Kidney epithelial cell (primary cell): ENCODE results near the gene AHNAK2. TPM values are rescaled to one million over a fixed set of nuclear protein-coding genes. Genes with fewer than 3 reads are reported as not detected.
A peak's percentile ranks its signal among the peaks of the same experiment; 100 is the strongest.

ENCODE experiments used
- DNase-seq: peaks from one replicate; pipeline ENCODE4 v3.0.0-alpha.2; 2010; ENCODE audit warnings: low read depth
- H3K27me3 ChIP-seq: 2 replicates; pipeline ENCODE4 v1.6.0; 2011; ENCODE audit warnings: low read length; ENCODE audit not compliant: control insufficient read depth, insufficient read depth
- H3K36me3 ChIP-seq: 2 replicates; pipeline ENCODE4 v1.5.1; 2011; ENCODE audit warnings: low read length; ENCODE audit not compliant: control insufficient read depth, insufficient read depth
- H3K4me3 ChIP-seq: 2 replicates; pipeline ENCODE4 v1.5.1; 2011; ENCODE audit warnings: low read depth, mild to moderate bottlenecking, control low read depth, low read length
- total RNA-seq: library from RNA; depleted of rRNA; stranded (reverse); fragments of >200 nt; gene quantifications from 2 replicates; pipeline ENCODE4 v1.2.3, GENCODE V29; 2015
- TF ChIP-seq, protein P1 (sequence below): IDR thresholded peaks from 2 replicates; pipeline ENCODE4 v1.5.1; 2011; ENCODE audit warnings: mild to moderate bottlenecking, moderate library complexity, low read length, control low read depth, inconsistent platforms; ENCODE audit not compliant: insufficient read depth, poor library complexity, severe bottlenecking

The AHNAK2 gene
- total RNA-seq, 1 donor from 2014 or later, result 121 TPM

DNA sequence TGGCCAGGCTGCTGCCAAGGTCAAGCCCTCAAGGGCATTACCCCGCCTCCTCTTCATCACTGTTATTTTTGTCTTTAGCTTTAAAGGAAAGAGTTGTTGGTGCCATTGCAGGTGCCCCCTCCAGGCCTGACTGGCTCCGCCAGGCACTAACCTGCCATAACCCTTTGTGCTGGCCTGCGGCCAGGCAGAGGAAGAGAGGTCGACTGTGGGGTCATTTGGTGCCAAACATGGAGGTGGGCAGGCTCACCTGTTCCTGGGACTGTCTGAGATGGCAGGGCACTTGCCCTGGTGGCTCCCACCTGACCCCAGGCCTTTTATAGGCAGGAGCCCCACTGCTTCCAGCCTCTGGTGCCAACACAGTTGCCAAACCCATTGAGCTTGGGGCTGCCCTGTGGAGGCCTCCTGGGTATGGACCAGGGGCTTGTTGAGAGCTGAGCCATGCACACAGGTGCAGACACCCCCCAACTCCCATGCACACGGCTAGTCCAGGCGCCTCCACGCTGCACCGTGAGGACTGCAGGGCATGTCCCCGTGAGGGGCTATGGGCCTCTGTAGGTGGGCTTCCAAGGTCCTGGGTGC, 82.9 kb downstream of the AHNAK2 start:
- TF ChIP-seq, protein P1, sequence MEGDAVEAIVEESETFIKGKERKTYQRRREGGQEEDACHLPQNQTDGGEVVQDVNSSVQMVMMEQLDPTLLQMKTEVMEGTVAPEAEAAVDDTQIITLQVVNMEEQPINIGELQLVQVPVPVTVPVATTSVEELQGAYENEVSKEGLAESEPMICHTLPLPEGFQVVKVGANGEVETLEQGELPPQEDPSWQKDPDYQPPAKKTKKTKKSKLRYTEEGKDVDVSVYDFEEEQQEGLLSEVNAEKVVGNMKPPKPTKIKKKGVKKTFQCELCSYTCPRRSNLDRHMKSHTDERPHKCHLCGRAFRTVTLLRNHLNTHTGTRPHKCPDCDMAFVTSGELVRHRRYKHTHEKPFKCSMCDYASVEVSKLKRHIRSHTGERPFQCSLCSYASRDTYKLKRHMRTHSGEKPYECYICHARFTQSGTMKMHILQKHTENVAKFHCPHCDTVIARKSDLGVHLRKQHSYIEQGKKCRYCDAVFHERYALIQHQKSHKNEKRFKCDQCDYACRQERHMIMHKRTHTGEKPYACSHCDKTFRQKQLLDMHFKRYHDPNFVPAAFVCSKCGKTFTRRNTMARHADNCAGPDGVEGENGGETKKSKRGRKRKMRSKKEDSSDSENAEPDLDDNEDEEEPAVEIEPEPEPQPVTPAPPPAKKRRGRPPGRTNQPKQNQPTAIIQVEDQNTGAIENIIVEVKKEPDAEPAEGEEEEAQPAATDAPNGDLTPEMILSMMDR, result no peak
- H3K4me3 ChIP-seq, result no peak overlapping the region
- H3K27me3 ChIP-seq, result peaks cover 4% of the 10 kb centered on the region
- DNase-seq, result no peak
- no peaks in the 10 kb centered on the region for H3K36me3 ChIP-seq

DNA sequence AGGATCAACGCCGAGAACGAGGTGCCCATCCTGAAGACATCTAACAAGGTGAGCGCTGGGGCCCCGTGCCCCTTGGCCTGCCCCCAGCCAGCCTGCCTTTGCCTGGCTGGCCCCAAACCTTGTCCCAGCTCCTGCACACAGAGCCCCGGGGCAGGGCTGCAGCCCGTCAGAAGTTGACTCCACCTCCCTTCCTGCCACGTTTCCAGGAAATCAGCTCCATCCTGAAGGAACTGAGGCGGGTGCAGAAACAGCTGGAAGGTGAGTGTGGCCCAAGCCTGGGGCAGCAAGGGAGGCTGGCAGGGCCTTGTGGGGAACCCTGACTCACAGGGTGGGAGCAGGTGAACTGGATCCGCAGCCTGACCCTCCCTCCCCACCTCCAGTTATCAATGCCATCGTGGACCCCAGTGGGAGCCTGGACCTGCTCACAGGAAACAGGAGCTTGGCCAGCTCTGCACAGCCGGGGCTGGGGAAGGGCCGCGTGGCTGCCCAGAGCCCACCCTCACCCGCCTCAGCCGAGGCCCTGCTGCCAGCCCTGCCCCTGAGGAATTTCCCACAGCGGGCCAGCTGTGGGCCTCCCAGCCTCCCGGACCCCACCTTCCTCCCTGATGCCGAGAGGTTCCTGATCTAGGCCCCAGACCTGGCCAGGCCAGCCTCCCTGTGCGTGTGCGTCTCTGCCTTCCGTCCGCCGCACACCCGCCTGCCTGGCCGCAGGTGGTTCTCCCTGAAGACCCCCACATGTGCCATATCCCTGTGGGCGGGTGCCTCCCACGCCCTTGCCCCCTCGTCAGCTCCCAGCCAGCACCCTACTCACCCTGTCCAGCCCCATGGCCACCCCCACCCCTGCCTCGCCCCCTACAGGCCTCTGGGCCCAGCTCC, 83.6 kb downstream of the AHNAK2 start:
- peaks cover 4% of the 10 kb centered on the region for H3K27me3 ChIP-seq
- no peaks in the 10 kb centered on the region for H3K36me3 ChIP-seq
- no peak for DNase-seq
- TF ChIP-seq, protein P1, result peak; percentile 11
- no peak overlapping the region for H3K4me3 ChIP-seq

DNA sequence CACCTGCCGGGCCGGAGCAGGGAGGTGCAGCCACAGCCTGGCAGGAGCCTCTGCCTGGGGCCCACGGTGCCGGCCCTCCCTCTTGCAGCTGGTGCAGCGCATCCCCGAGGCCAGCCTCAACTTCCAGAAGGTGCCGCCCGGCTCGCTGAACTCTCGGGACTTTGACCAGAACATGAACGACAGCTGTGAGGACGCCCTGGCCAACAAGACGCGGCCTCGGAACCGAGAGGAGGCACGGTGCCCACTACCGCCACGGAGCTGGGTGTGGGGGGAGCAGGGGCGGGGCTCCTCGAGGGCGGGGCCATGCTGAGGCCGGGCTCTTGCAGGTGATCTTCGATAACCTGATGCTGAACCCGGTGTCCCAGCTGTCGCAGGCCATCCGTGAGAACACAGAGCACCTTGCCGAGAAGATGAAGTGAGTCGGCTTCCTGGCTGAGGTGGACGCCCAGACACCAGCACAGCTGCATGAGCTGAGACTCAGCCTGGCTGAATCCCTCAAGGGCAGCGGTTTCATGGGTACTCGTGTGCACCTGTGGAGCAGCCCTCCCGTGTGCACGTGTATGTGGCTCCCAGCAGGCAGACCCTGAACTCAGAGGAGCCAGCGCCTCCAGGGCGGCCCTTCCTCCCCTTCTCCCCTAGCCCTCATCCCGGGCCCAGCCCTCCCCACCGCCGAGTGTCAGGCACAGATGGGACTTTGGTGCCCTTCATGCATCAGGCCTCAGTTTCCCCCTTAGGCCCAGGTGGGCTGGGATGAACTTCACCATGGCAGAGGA, 84.6 kb downstream of the AHNAK2 start:
- H3K4me3 ChIP-seq, result no peak overlapping the region
- TF ChIP-seq, protein P1, result no peak
- peaks cover 1% of the 10 kb centered on the region for H3K36me3 ChIP-seq
- DNase-seq, result no peak
- no peaks in the 10 kb centered on the region for H3K27me3 ChIP-seq

DNA sequence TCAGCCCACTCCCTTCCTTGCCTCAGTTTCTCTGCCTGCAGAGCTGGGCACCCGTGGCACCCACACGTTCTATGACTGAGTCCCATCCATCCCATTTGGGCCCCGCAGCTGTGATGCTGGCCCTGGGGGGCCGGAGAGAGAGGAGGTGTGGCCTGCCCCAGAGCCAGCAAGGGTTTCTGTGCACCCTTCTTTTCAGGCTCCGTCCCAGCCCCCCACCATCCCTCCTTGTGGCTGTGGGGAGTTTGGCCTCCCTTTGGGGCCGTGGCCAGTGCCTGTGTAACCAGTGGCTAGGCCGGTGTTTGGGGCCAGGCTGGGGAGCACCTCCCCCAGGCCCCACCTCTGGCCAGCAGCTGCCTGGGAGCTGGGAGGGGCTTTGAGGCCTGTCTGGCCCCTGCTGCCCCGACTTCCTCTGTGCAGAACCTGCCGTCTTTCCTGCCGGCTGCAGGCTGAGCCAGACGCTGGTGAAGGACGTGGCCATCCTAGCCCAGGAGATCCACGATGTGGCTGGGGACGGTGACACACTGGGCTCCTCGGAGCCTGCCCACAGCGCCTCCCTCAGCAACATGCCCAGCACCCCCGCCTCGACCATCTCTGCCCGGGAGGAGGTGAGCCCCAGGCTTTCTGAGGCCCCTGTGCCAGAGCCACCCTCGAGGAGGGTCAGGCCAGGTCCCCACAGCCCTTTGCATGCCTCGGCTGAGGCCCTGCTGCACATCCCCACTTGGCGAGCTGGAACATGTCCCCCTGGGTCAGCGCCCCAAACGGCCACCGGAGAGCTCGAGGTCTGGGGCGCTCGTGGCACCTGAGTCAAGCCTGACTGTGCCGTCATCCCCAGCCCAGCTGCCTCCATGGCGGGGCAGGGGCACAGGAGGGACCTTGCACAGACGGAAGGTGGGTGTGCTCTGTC, 85.4 kb downstream of the AHNAK2 start:
- Histone ChIP-seq H3K27me3 (no peaks in the 10 kb centered on the region), H3K4me3 (no peak overlapping the region), H3K36me3 (peaks cover 1% of the 10 kb centered on the region)
- TF ChIP-seq, protein P1, result no peak
- DNase-seq, result no peak
